Dedifferentiated amniotic fluid mesenchymal stem cell (primary cell): ENCODE data around the gene ATE1.
A peak's percentile ranks its signal among the peaks of the same experiment; 100 is the strongest.
"Not testable (repeated sequence)": the region's sequence is repeated elsewhere in the genome, so short reads cannot be mapped to it uniquely, and the experiment has no call there.

ENCODE experiments used
- DNase-seq: peaks from one replicate; pipeline ENCODE4 v3.0.0-alpha.2; 2016; ENCODE audit errors: extremely low spot score

Gene ATE1

GRCh38 chr10:121927841-121928527, at the start of gene ATE1:
Gene ATE1, minus strand, starts transcription at chr10:121928031. Its CDS starts 82 bp downstream, at chr10:121927949.
- DNase-seq = peak; percentile 73

- no peak for DNase-seq
Observed at GRCh38 chr10:121976607-121977006, 48.8 kb upstream of the ATE1 start.

- no peak for DNase-seq
Observed at GRCh38 chr10:121975295-121976086, 47.7 kb upstream of the ATE1 start.

- peak; percentile 65 for DNase-seq
Observed at GRCh38 chr10:121974535-121975294, 46.9 kb upstream of the ATE1 start, which contains the start of gene NSMCE4A. Gene NSMCE4A, minus strand, starts transcription at chr10:121975217. Its CDS starts 52 bp downstream, at chr10:121975165.

- DNase-seq = no peak
Observed at GRCh38 chr10:121974019-121974534, 46.2 kb upstream of the ATE1 start.

GRCh38 chr10:121969086-121969485, 41.3 kb upstream of the ATE1 start:
- DNase-seq = not testable (repeated sequence)

- DNase-seq = no peak
Observed at GRCh38 chr10:121965996-121966395, 38.2 kb upstream of the ATE1 start.

- no peak for DNase-seq
Observed at GRCh38 chr10:121961456-121961855, 33.6 kb upstream of the ATE1 start.

- no peak for DNase-seq
Observed at GRCh38 chr10:121959671-121960070, 31.8 kb upstream of the ATE1 start.

GRCh38 chr10:121956111-121957061, 28.6 kb upstream of the ATE1 start:
- no peak for DNase-seq

GRCh38 chr10:121952226-121952625, 24.4 kb upstream of the ATE1 start:
- no peak for DNase-seq

- no peak for DNase-seq
Observed at GRCh38 chr10:121949451-121949850, 21.6 kb upstream of the ATE1 start.

- no peak for DNase-seq
Observed at GRCh38 chr10:121949049-121949448, 21.2 kb upstream of the ATE1 start.

GRCh38 chr10:121947343-121948330, 19.8 kb upstream of the ATE1 start:
- no peak for DNase-seq

GRCh38 chr10:121942749-121943416, 15.1 kb upstream of the ATE1 start:
- DNase-seq = peak; percentile 54

GRCh38 chr10:121941532-121941931, 13.7 kb upstream of the ATE1 start:
- DNase-seq = no peak

GRCh38 chr10:121936295-121936694, 8.5 kb upstream of the ATE1 start:
- no peak for DNase-seq

GRCh38 chr10:121935702-121936101, 7.9 kb upstream of the ATE1 start:
- no peak for DNase-seq
